ENCODE results near the gene NPIPA8.
"Not testable (repeated sequence)": the region's sequence is repeated elsewhere in the genome, so short reads cannot be mapped to it uniquely, and the experiment has no call there.

NPIPA8 gene

DNA sequence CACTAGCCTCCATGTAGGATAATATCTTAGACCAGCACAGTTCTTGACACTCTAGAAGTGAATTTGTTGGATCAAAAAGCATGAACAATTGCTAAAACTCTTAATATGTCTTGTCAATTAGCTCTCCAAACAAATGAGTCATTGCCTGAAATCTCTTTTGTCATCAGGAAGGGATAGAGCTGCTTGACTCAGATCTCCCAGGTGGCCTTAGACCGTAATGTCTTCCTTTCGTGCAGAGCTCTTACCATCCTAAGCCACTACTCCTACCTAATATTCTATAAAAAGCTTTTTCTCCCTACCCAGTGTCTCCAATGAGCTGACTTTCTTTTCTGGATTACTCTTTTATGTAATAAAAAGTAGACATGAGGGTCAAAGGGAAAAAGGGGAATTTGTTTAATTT lies 66.4 kb downstream of the NPIPA8 start:
- not testable (repeated sequence) for DNase-seq

Measured in NCI-H2171 treated with DMSO at 0.1 percent for 48 hours (cell line).